GDM1 (cell line): Measurements from ENCODE around the gene ARID1A.

Experiments
- DNase-seq: peaks from one replicate; lab custom pipeline; 2025; lab: John Stamatoyannopoulos, UW

Gene ARID1A

GRCh38 chr1:26759531-26759930 lies 63.7 kb downstream of the ARID1A start:
- no peak for DNase-seq

DNA sequence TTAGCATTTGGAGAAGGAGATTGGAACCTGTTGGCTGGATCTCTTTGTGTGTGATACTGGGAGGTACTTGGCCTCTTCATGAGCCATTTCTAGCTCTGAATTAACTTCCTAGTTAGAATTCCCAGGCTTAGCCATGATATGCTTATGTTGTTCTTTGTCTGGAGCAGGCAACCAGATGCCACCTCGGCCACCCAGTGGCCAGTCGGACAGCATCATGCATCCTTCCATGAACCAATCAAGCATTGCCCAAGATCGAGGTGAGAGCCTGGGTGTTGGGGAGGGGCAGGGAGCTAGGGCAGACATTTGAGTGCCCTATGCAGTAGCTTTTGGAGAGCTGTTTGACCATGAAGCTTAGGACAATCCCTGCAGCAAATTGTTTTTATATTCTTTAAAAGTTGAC lies 65.4 kb downstream of the ARID1A start:
- no peak for DNase-seq

DNA sequence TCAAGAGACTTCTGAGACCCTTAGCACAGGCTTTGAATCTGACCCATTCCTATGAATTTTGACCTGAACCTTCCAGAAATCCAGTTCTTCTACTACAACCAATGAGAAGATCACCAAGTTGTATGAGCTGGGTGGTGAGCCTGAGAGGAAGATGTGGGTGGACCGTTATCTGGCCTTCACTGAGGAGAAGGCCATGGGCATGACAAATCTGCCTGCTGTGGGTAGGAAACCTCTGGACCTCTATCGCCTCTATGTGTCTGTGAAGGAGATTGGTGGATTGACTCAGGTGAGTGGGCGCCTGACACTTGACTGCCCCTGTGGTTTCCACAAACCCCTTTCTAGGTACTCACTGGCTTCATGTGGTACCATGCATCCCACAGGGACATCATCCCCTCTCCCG lies 71.9 kb downstream of the ARID1A start:
- no peak for DNase-seq

DNA sequence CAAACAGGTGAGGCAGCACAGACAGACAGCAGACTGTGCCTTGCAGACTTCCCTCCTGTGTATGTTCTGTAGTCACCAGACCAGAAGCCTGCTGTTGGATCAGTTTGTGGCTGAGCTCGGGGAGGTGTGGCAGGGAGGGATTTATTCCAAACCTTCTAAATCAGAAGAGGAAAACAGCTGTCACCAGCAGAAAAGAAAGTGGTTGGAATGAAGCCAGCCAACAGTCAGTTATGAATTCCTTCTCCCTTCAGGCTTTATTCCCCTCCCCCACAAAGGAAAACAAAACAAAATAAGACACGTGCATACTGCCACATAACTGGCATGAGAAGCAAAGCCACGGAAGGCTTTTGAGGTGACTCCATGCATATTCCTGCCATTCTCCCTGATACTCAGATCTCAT lies 72.9 kb downstream of the ARID1A start:
- DNase-seq: no peak

DNA sequence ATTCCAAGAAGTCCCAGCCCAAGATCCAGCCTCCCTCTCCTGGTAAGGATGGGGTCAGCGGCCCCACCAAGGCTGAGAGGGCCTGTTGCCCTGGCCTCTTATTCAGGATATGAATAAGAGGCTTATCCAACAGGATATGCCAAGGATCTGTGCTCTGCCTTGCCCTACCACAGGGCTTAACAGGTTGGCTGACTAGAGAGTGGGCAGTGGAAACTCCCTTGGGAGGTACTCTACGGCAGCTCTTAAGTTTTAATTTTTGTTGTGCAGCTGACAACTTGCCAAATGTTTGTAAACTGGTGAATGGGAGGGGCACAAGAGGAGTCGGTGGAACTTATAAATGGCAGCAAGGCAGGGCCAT lies 75.4 kb downstream of the ARID1A start:
- DNase-seq: no peak

GRCh38 chr1:26771643-26772321 lies 76.0 kb downstream of the ARID1A start:
- no peak for DNase-seq

- DNase-seq: no peak
Observed at GRCh38 chr1:26772687-26773086, 76.9 kb downstream of the ARID1A start.

- DNase-seq: no peak
Observed at GRCh38 chr1:26774462-26774861, 78.6 kb downstream of the ARID1A start.

- no peak for DNase-seq
Observed at GRCh38 chr1:26775666-26776065, 79.9 kb downstream of the ARID1A start.

DNA sequence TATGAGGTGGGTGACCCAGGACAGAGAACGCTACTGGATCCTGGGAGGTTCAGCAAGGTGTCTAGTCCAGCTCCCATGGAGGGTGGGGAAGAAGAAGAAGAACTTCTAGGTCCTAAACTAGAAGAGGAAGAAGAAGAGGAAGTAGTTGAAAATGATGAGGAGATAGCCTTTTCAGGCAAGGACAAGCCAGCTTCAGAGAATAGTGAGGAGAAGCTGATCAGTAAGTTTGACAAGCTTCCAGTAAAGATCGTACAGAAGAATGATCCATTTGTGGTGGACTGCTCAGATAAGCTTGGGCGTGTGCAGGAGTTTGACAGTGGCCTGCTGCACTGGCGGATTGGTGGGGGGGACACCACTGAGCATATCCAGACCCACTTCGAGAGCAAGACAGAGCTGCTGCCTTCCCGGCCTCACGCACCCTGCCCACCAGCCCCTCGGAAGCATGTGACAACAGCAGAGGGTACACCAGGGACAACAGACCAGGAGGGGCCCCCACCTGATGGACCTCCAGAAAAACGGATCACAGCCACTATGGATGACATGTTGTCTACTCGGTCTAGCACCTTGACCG lies 83.4 kb downstream of the ARID1A start:
- DNase-seq: no peak

DNA sequence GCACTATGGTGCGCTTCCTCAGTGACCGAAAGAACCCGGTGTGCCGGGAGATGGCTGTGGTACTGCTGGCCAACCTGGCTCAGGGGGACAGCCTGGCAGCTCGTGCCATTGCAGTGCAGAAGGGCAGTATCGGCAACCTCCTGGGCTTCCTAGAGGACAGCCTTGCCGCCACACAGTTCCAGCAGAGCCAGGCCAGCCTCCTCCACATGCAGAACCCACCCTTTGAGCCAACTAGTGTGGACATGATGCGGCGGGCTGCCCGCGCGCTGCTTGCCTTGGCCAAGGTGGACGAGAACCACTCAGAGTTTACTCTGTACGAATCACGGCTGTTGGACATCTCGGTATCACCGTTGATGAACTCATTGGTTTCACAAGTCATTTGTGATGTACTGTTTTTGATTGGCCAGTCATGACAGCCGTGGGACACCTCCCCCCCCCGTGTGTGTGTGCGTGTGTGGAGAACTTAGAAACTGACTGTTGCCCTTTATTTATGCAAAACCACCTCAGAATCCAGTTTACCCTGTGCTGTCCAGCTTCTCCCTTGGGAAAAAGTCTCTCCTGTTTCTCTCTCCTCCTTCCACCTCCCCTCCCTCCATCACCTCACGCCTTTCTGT lies 84.6 kb downstream of the ARID1A start:
- no peak for DNase-seq

- DNase-seq: no peak
Observed at GRCh38 chr1:26781206-26781825, 85.5 kb downstream of the ARID1A start.

DNA sequence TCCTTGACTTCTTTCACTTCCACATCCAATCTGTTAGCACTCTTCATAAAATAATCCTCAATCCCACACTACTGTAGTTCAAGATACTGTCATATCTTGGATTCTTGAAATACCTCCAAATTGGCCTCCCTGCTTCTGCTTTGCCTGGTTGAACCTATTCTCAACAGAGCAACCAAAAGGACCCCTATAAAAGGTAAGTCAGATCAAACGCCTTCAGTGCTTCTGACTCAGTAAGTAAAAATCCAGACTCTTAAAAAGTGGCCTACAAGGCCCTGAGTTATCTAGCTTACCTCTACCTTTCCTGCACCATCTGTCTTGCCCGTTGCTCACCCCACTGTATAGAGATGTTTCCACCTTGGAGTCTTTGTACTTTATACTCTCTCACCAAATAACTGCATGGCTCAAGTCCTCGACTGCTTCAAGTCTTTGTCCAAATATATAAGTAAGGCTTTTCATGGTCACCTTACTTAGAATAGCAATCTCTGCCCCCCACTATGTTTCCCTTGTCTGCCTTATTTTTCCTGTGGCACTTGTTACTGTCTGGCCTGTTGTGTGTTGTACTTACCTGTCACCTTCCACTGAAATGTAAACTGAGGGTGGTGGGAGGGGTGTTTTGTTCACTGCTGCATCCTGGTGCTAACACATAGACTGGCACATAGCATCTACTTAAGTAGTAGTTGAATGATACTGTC lies 86.9 kb downstream of the ARID1A start:
- DNase-seq: no peak

- DNase-seq: no peak
Observed at GRCh38 chr1:26783646-26784022, 87.8 kb downstream of the ARID1A start.

GRCh38 chr1:26784023-26784871 lies 88.4 kb downstream of the ARID1A start:
- DNase-seq: no peak

DNA sequence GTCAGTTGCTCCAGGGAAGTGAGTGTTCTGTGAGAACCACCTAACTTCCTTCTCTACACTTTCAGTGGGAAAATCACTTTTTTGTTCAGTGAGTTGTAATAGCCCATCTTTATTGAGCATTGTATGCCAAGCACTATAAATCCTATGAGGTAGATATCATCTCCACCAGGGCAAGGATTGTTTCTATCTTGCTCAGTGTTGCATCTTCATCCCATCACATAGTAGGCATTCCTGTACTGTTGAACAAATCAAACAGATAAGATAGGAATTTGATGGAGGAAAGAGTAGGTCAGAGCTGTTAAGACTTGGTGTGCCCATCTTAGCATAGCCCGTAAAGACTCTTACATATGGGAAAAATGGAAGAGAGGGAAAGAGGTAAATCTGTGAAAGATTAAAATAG lies 89.1 kb downstream of the ARID1A start:
- no peak for DNase-seq

GRCh38 chr1:26785611-26786436 lies 90.0 kb downstream of the ARID1A start:
- DNase-seq: peak; percentile 66

DNA sequence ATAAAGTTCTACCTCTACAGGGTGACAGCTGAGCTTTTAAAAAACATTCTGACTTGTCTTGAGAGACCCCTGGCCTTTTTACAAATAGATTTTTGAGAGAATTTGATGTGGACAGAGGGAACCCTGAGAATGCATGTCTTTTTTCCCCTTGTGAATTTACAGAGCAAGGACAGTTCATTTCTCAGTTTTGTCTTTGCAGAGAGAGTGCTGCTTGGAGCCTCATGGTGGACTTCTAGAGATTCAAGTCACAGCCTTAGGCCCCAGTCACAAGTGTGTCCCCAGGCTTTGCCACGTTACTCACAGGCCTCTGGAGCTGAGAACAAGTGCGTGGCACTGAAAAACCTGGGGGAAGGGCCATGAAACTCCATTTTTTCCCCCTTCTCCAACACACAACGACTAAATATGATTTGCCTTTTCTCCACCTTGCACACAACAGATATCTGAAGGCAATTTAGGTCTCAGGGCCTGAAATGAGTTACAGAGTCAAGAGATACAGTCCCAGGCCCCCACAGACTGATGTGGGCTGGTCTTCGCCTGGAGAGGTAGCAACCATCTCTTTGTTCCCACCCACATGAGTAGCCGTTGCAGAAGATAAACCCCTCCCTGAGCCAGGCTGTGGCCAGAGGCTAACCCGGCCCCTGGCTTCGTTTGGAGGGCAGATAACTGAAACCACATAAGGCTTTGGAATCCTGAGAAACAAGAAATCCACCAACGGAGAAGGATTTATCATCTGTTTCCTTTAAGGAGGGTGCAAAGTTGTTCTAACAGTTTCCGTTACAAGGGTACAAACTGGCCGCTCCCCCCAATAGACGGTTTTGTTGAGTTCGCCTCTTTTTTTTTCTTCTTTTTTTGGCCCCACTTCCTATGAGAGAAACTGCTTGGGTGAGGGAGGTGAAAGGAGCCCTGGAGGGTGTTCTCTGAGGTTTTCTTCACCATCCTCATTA lies 90.9 kb downstream of the ARID1A start:
- DNase-seq: peak; percentile 83

DNA sequence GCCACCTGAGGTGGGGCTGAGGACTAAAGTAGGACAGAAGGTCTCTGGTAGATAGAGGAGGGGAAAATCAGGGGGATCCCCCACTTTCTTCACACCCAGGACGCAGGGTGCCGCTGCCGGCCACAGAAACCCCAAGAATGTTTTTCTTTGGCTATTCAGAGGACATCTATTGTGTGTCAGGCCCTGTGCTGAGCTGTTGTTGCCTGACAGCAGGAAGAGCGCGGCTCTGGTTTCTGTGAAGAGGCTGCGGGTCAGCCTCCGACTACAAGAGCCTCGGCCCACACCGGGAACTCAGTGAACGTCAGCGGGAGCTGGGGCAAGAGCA lies 91.5 kb downstream of the ARID1A start:
- DNase-seq: no peak
